Endothelial cell of umbilical vein (primary cell): ENCODE results near the gene GANC. TPM values are rescaled to one million over a fixed set of nuclear protein-coding genes. Genes with fewer than 3 reads are reported as not detected.

ENCODE experiments used
- BruUV-seq: library from RNA; stranded (reverse); fragments of 400-500 nt; replicated peaks from 2 replicates; lab custom pipeline; 2021; lab: Mats Ljungman, UMichigan
- CTCF ChIA-PET: fragments of 300-600, 350-600 bp; sonication (Branson Sonifier 250); formaldehyde crosslinking; loops from one replicate; lab custom pipeline; 2021; ENCODE audit warnings: antibody characterized with exemption, inconsistent platforms; lab: Charles Lee
- POLR2A ChIA-PET: fragments of 300-600, 350-600 bp; sonication (Branson Sonifier 250); formaldehyde crosslinking; loops from one replicate; lab custom pipeline; 2021; ENCODE audit warnings: antibody characterized with exemption, inconsistent platforms; lab: Charles Lee
- DNase-seq: peaks from one replicate; pipeline ENCODE4 v3.0.0-alpha.2; 2011; ENCODE audit warnings: low read depth, low spot score
- FAIRE-seq: peaks from 2 replicates; lab custom pipeline; 2011; peaks lifted over from hg19 to GRCh38; lab: Jason Lieb, UNC
- H2AFZ ChIP-seq: 2 replicates; pipeline ENCODE4 v1.6.0; 2012; ENCODE audit warnings: low read depth, low read length, control low read depth, inconsistent platforms
- H3K27ac ChIP-seq: 2 replicates; pipeline ENCODE4 v1.5.1; 2011; ENCODE audit warnings: low read depth, mild to moderate bottlenecking, control low read depth, low read length, moderate library complexity; ENCODE audit not compliant: insufficient read depth
- H3K27me3 ChIP-seq, 2 experiments: 2 replicates each; pipeline versions ENCODE4 v1.6.0 to v1.6.1; 2011; ENCODE audit warnings: low read length in 2 of 2, mixed read lengths in 1 of 2; ENCODE audit not compliant: control insufficient read depth in 2 of 2, insufficient read depth in 2 of 2
- H3K36me3 ChIP-seq, 2 experiments: 2 replicates in 1 of 2; 3 replicates in 1 of 2; pipeline ENCODE4 v1.5.1; 2011; ENCODE audit warnings: low read length in 2 of 2, mild to moderate bottlenecking in 1 of 2, moderate library complexity in 1 of 2; ENCODE audit not compliant: control insufficient read depth in 2 of 2, insufficient read depth in 2 of 2; ENCODE audit errors: extremely low read depth in 1 of 2
- H3K4me1 ChIP-seq: 3 replicates; pipeline ENCODE4 v1.5.1; 2011; ENCODE audit warnings: mild to moderate bottlenecking, low read length; ENCODE audit not compliant: control insufficient read depth, insufficient read depth; ENCODE audit errors: extremely low read depth
- H3K4me2 ChIP-seq: 2 replicates; pipeline ENCODE4 v1.6.1; 2011; ENCODE audit warnings: low read length, control low read depth, mixed read lengths; ENCODE audit not compliant: insufficient read depth
- H3K4me3 ChIP-seq, 3 experiments: fragments of 200-600 bp in 1 of 3; sonication (generic), shearing (Covaris generic) in 1 of 3; replicated peaks in 1 of 3; 2 replicates each; pipeline ENCODE4 v1.5.1; 2011 to 2016; ENCODE audit warnings: control low read depth in 3 of 3, low read length in 3 of 3, mild to moderate bottlenecking in 2 of 3, inconsistent platforms in 1 of 3, low read depth in 1 of 3, moderate library complexity in 1 of 3; ENCODE audit not compliant: insufficient read depth in 1 of 3
- H3K79me2 ChIP-seq: 2 replicates; pipeline ENCODE4 v1.6.0; 2012; ENCODE audit warnings: low read length, inconsistent platforms; ENCODE audit not compliant: control insufficient read depth, insufficient read depth
- H3K9ac ChIP-seq: replicated peaks from 2 replicates; pipeline ENCODE3; 2011; ENCODE audit warnings: low read length, control low read depth; ENCODE audit not compliant: insufficient read depth; ENCODE audit errors: extremely low read depth
- H3K9me1 ChIP-seq: replicated peaks from 3 replicates; pipeline ENCODE4 v1.6.0; 2011; ENCODE audit warnings: mild to moderate bottlenecking, low read length; ENCODE audit not compliant: control insufficient read depth, insufficient read depth; ENCODE audit errors: extremely low read depth
- H3K9me3 ChIP-seq: replicated peaks from 2 replicates; pipeline ENCODE4 v1.5.1; 2012; ENCODE audit warnings: low read length, inconsistent platforms; ENCODE audit not compliant: control insufficient read depth, insufficient read depth
- H4K20me1 ChIP-seq: replicated peaks from 2 replicates; pipeline ENCODE3; 2011; ENCODE audit warnings: mild to moderate bottlenecking, low read length; ENCODE audit not compliant: control insufficient read depth, insufficient read depth; ENCODE audit errors: extremely low read depth
- EZH2 ChIP-seq: IDR thresholded peaks from 2 replicates; pipeline ENCODE4 v1.6.1; 2012; ENCODE audit warnings: borderline replicate concordance, low read depth, mild to moderate bottlenecking, moderate library complexity, low read length, inconsistent platforms; ENCODE audit not compliant: severe bottlenecking
- FOS ChIP-seq: IDR thresholded peaks from 2 replicates; pipeline ENCODE4 v1.6.1; 2011; ENCODE audit warnings: mild to moderate bottlenecking, low read length, moderate library complexity, borderline replicate concordance; ENCODE audit not compliant: insufficient read depth
- GATA2 ChIP-seq: IDR thresholded peaks from 2 replicates; pipeline ENCODE4 v1.7.0; 2011; ENCODE audit warnings: low read depth, mild to moderate bottlenecking, moderate library complexity, mixed read lengths, low read length; ENCODE audit not compliant: insufficient read length, insufficient read depth
- JUN ChIP-seq: IDR thresholded peaks from 2 replicates; pipeline ENCODE4 v1.6.1; 2011; ENCODE audit warnings: borderline replicate concordance, low read depth; ENCODE audit not compliant: insufficient read length, insufficient read depth
- MYC ChIP-seq: IDR thresholded peaks from one replicate; pipeline ENCODE4 v1.6.1; 2011; ENCODE audit warnings: mild to moderate bottlenecking, low read depth, low read length
- POLR2A ChIP-seq: IDR thresholded peaks from 2 replicates; pipeline ENCODE4 v1.6.1; 2012; ENCODE audit warnings: low read depth, mild to moderate bottlenecking, control low read depth, low read length
- POLR2AphosphoS5 ChIP-seq: IDR thresholded peaks from 2 replicates; pipeline ENCODE4 v1.6.1; 2012; ENCODE audit warnings: low read depth, mild to moderate bottlenecking, control low read depth, low read length, moderate library complexity; ENCODE audit not compliant: insufficient read depth
- dilution Hi-C: fragments of 300-500 bp; cut with MboI; formaldehyde crosslinking; loops from one replicate; pipeline ENCODE4 v1.15.0; 2019; ENCODE audit warnings: low sequenced_read_pairs; ENCODE audit not compliant: extremely low pct_ligation_motif_present
- intact Hi-C: fragments of 100-400 bp; cut with micrococcal nuclease; formaldehyde crosslinking; loops from one replicate; pipeline ENCODE4 v1.10.0; 2022
- polyA plus RNA-seq, 4 experiments: library from polyadenylated mRNA; depleted of rRNA in 3 of 4; stranded (reverse) in 3 of 4; unstranded in 1 of 4; fragments of >200 nt; gene quantifications; 2 replicates each; pipeline versions ENCODE4 v1.2.1 to v1.2.3, GENCODE V29; 2011 to 2012; ENCODE audit warnings: missing spikeins in 1 of 4
- total RNA-seq: library from RNA; stranded (reverse); gene quantifications from 2 replicates; pipeline ENCODE4 v1.2.3, GENCODE V29; 2021
- TF ChIP-seq, protein P1 (sequence below): IDR thresholded peaks from 2 replicates; pipeline ENCODE4 v1.6.1; 2011; ENCODE audit not compliant: insufficient read depth, insufficient read length
- TF ChIP-seq, protein P2 (sequence below), 2 donors: IDR thresholded peaks; 1 replicate in 1 of 2; 2 replicates in 1 of 2; pipeline ENCODE4 v1.5.1; 2011; ENCODE audit warnings: low read length in 2 of 2, mild to moderate bottlenecking in 2 of 2, moderate library complexity in 2 of 2, control low read depth in 1 of 2, inconsistent platforms in 1 of 2, low read depth in 1 of 2; ENCODE audit not compliant: insufficient read depth in 1 of 2; ENCODE audit errors: extremely low read depth in 1 of 2

Gene GANC
- total and polyA plus RNA-seq, 2 donors (not counting 3 experiments of a cell fraction or from before 2014, with no cell fraction given): 8.5 to 17.8 TPM

DNA sequence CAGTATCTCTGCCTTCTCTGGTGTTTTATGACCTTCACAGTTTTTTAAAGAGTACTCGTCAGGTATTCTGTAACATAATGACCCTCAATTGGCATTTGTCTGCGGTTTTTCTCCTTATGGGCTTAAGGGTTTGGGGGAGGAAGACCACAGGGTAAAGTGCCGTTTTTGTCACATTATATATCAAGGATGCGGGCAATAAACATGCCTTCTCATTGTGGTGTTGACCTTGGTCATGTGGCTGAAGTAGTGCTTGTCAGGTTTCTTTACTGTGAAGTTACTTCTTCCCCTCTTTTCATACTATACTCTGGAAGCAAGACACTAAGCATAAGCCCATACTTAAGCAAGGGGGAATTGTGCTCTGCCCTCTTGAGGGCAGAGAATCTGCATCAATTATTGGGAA, 102.9 kb downstream of the GANC start:
- H3K4me1 ChIP-seq: no peaks in the 10 kb centered on the region
- TF ChIP-seq, protein P1, sequence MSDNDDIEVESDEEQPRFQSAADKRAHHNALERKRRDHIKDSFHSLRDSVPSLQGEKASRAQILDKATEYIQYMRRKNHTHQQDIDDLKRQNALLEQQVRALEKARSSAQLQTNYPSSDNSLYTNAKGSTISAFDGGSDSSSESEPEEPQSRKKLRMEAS: no peak
- TF ChIP-seq JUN (no peak), FOS (no peak)
- dilution Hi-C loops: no loop called here
- no peaks in the 10 kb centered on the region for H4K20me1 ChIP-seq
- intact Hi-C loops: no loop called here
- no peak overlapping the region for H3K4me3 ChIP-seq
- POLR2A ChIA-PET: no interaction called here
- DNase-seq (no peak), FAIRE-seq (no peak)
- no TSS peak for BruUV-seq
- H3K27ac ChIP-seq: no peak overlapping the region
- CTCF ChIA-PET: interaction anchor here (0.6 to 4.5 kb wide), 6 partner anchors 8 to 219 kb away, joined by 3 to 31 read pairs (median 4); partner anchors contain the start of gene PLA2G4F
- no peaks in the 10 kb centered on the region for H3K36me3 ChIP-seq
- no peaks in the 10 kb centered on the region for H3K9me3 ChIP-seq
- no peaks in the 10 kb centered on the region for H3K79me2 ChIP-seq
- no peaks in the 10 kb centered on the region for H3K9me1 ChIP-seq
- H3K4me2 ChIP-seq: no peak overlapping the region
- no peaks in the 10 kb centered on the region for H3K27me3 ChIP-seq
- H3K9ac ChIP-seq: no peak overlapping the region
- H2AFZ ChIP-seq: no peak overlapping the region

DNA sequence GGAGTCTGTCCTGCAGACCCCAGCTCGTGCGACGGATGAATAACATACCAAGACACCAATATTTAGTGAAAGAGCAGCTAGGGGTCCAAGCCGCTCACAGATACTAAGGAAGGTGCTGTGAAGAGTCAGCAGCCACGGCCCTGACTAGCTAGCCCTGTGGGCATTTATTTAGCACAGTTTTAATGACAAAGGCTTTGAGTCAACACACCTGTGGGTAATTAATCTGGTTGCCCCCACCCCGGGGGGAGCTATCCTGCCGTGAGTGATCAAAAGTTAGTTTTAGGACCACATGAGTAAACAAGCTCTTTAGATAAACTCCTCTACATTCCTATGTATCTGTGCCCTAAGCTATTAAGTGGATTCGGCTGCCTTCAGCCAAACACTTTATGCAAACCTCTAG, 105.0 kb downstream of the GANC start:
- Histone ChIP-seq H3K79me2 (no peaks in the 10 kb centered on the region), H3K4me2 (no peak overlapping the region), H3K4me3 (no peak overlapping the region), H3K9me3 (no peaks in the 10 kb centered on the region), H2AFZ (no peak overlapping the region), H3K4me1 (no peaks in the 10 kb centered on the region), H3K27me3 (no peaks in the 10 kb centered on the region), H3K27ac (no peak overlapping the region), H3K9me1 (no peaks in the 10 kb centered on the region), H4K20me1 (no peaks in the 10 kb centered on the region), H3K9ac (no peak overlapping the region), H3K36me3 (no peaks in the 10 kb centered on the region)
- intact Hi-C loops: no loop called here
- dilution Hi-C loops: no loop called here
- ChIA-PET CTCF (interaction anchor here (1.0 to 2.0 kb wide), 3 partner anchors 8 to 13 kb away, joined by 3 to 6 read pairs (median 4); no protein-coding TSS in a partner anchor), POLR2A (no interaction called here)
- DNase-seq (no peak), FAIRE-seq (no peak)
- no TSS peak for BruUV-seq
- TF ChIP-seq POLR2AphosphoS5: no peak
- no peak for TF ChIP-seq FOS
- TF ChIP-seq EZH2: no peak
- TF ChIP-seq JUN: no peak
- no peak for TF ChIP-seq GATA2
- no peak for TF ChIP-seq POLR2A
- TF ChIP-seq, protein P1: no peak
- TF ChIP-seq, protein P2, sequence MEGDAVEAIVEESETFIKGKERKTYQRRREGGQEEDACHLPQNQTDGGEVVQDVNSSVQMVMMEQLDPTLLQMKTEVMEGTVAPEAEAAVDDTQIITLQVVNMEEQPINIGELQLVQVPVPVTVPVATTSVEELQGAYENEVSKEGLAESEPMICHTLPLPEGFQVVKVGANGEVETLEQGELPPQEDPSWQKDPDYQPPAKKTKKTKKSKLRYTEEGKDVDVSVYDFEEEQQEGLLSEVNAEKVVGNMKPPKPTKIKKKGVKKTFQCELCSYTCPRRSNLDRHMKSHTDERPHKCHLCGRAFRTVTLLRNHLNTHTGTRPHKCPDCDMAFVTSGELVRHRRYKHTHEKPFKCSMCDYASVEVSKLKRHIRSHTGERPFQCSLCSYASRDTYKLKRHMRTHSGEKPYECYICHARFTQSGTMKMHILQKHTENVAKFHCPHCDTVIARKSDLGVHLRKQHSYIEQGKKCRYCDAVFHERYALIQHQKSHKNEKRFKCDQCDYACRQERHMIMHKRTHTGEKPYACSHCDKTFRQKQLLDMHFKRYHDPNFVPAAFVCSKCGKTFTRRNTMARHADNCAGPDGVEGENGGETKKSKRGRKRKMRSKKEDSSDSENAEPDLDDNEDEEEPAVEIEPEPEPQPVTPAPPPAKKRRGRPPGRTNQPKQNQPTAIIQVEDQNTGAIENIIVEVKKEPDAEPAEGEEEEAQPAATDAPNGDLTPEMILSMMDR (IDR thresholded peaks at IDR 0.05; ENCODE audit: extremely low read depth in 1 of 2, insufficient read depth in 1 of 2, low read depth in 1 of 2, low read length in 2 of 2): no peak
- no peak for TF ChIP-seq MYC
